NCI-H748 (cell line): ENCODE measurements around the gene CYP46A1.
"Not testable (repeated sequence)": the region's sequence is repeated elsewhere in the genome, so short reads cannot be mapped to it uniquely, and the experiment has no call there.

Experiments used
- DNase-seq: peaks from one replicate; lab custom pipeline; 2025; ENCODE audit not compliant: unreplicated experiment; lab: John Stamatoyannopoulos, UW

The CYP46A1 gene

GRCh38 chr14:99754141-99755067 lies 70.3 kb downstream of the CYP46A1 start:
- peak; percentile 33 for DNase-seq

GRCh38 chr14:99755068-99755405 lies 70.9 kb downstream of the CYP46A1 start:
- DNase-seq, result no peak

- DNase-seq, result no peak
Observed at GRCh38 chr14:99755629-99756603, 71.8 kb downstream of the CYP46A1 start.

- DNase-seq, result peak; percentile 18
Observed at GRCh38 chr14:99756796-99757195, 72.7 kb downstream of the CYP46A1 start.

- no peak for DNase-seq
Observed at GRCh38 chr14:99757331-99758070, 73.4 kb downstream of the CYP46A1 start.

GRCh38 chr14:99758121-99758821 lies 74.2 kb downstream of the CYP46A1 start:
- no peak for DNase-seq

- no peak for DNase-seq
Observed at GRCh38 chr14:99758872-99759545, 74.9 kb downstream of the CYP46A1 start.

GRCh38 chr14:99759546-99759925 lies 75.4 kb downstream of the CYP46A1 start:
- DNase-seq, result no peak

GRCh38 chr14:99760817-99761216 lies 76.7 kb downstream of the CYP46A1 start:
- DNase-seq, result no peak

GRCh38 chr14:99762911-99763310 lies 78.8 kb downstream of the CYP46A1 start:
- DNase-seq, result not testable (repeated sequence)

GRCh38 chr14:99763527-99764221 lies 79.6 kb downstream of the CYP46A1 start:
- no peak for DNase-seq

- no peak for DNase-seq
Observed at GRCh38 chr14:99764222-99764706, 80.2 kb downstream of the CYP46A1 start.

- no peak for DNase-seq
Observed at GRCh38 chr14:99768381-99768780, 84.3 kb downstream of the CYP46A1 start.

GRCh38 chr14:99769123-99769522 lies 85.0 kb downstream of the CYP46A1 start:
- no peak for DNase-seq

- DNase-seq, result no peak
Observed at GRCh38 chr14:99769799-99770198, 85.7 kb downstream of the CYP46A1 start.

- no peak for DNase-seq
Observed at GRCh38 chr14:99772371-99773283, 88.5 kb downstream of the CYP46A1 start.

GRCh38 chr14:99773521-99774497 lies 89.7 kb downstream of the CYP46A1 start:
- no peak for DNase-seq
